Endothelial cell of umbilical vein (primary cell): Measurements from ENCODE around the gene ABLIM2. TPM values are rescaled to one million over a fixed set of nuclear protein-coding genes. Genes with fewer than 3 reads are reported as not detected.

Source experiments
- BruUV-seq: library from RNA; stranded (reverse); fragments of 400-500 nt; replicated peaks from 2 replicates; lab custom pipeline; 2021; lab: Mats Ljungman, UMichigan
- CTCF ChIA-PET: fragments of 300-600, 350-600 bp; sonication (Branson Sonifier 250); formaldehyde crosslinking; loops from one replicate; lab custom pipeline; 2021; ENCODE audit warnings: antibody characterized with exemption, inconsistent platforms; lab: Charles Lee
- POLR2A ChIA-PET: fragments of 300-600, 350-600 bp; sonication (Branson Sonifier 250); formaldehyde crosslinking; loops from one replicate; lab custom pipeline; 2021; ENCODE audit warnings: antibody characterized with exemption, inconsistent platforms; lab: Charles Lee
- DNase-seq: peaks from one replicate; pipeline ENCODE4 v3.0.0-alpha.2; 2011; ENCODE audit warnings: low read depth, low spot score
- FAIRE-seq: peaks from 2 replicates; lab custom pipeline; 2011; peaks lifted over from hg19 to GRCh38; lab: Jason Lieb, UNC
- H2AFZ ChIP-seq: 2 replicates; pipeline ENCODE4 v1.6.0; 2012; ENCODE audit warnings: low read depth, low read length, control low read depth, inconsistent platforms
- H3K27ac ChIP-seq: 2 replicates; pipeline ENCODE4 v1.5.1; 2011; ENCODE audit warnings: low read depth, mild to moderate bottlenecking, control low read depth, low read length, moderate library complexity; ENCODE audit not compliant: insufficient read depth
- H3K27me3 ChIP-seq, 2 experiments: 2 replicates each; pipeline versions ENCODE4 v1.6.0 to v1.6.1; 2011; ENCODE audit warnings: low read length in 2 of 2, mixed read lengths in 1 of 2; ENCODE audit not compliant: control insufficient read depth in 2 of 2, insufficient read depth in 2 of 2
- H3K36me3 ChIP-seq, 2 experiments: 2 replicates in 1 of 2; 3 replicates in 1 of 2; pipeline ENCODE4 v1.5.1; 2011; ENCODE audit warnings: low read length in 2 of 2, mild to moderate bottlenecking in 1 of 2, moderate library complexity in 1 of 2; ENCODE audit not compliant: control insufficient read depth in 2 of 2, insufficient read depth in 2 of 2; ENCODE audit errors: extremely low read depth in 1 of 2
- H3K4me1 ChIP-seq: 3 replicates; pipeline ENCODE4 v1.5.1; 2011; ENCODE audit warnings: mild to moderate bottlenecking, low read length; ENCODE audit not compliant: control insufficient read depth, insufficient read depth; ENCODE audit errors: extremely low read depth
- H3K4me2 ChIP-seq: 2 replicates; pipeline ENCODE4 v1.6.1; 2011; ENCODE audit warnings: low read length, control low read depth, mixed read lengths; ENCODE audit not compliant: insufficient read depth
- H3K4me3 ChIP-seq, 3 experiments: fragments of 200-600 bp in 1 of 3; sonication (generic), shearing (Covaris generic) in 1 of 3; replicated peaks in 1 of 3; 2 replicates each; pipeline ENCODE4 v1.5.1; 2011 to 2016; ENCODE audit warnings: control low read depth in 3 of 3, low read length in 3 of 3, mild to moderate bottlenecking in 2 of 3, inconsistent platforms in 1 of 3, low read depth in 1 of 3, moderate library complexity in 1 of 3; ENCODE audit not compliant: insufficient read depth in 1 of 3
- H3K79me2 ChIP-seq: 2 replicates; pipeline ENCODE4 v1.6.0; 2012; ENCODE audit warnings: low read length, inconsistent platforms; ENCODE audit not compliant: control insufficient read depth, insufficient read depth
- H3K9ac ChIP-seq: replicated peaks from 2 replicates; pipeline ENCODE3; 2011; ENCODE audit warnings: low read length, control low read depth; ENCODE audit not compliant: insufficient read depth; ENCODE audit errors: extremely low read depth
- H3K9me1 ChIP-seq: replicated peaks from 3 replicates; pipeline ENCODE4 v1.6.0; 2011; ENCODE audit warnings: mild to moderate bottlenecking, low read length; ENCODE audit not compliant: control insufficient read depth, insufficient read depth; ENCODE audit errors: extremely low read depth
- H3K9me3 ChIP-seq: replicated peaks from 2 replicates; pipeline ENCODE4 v1.5.1; 2012; ENCODE audit warnings: low read length, inconsistent platforms; ENCODE audit not compliant: control insufficient read depth, insufficient read depth
- H4K20me1 ChIP-seq: replicated peaks from 2 replicates; pipeline ENCODE3; 2011; ENCODE audit warnings: mild to moderate bottlenecking, low read length; ENCODE audit not compliant: control insufficient read depth, insufficient read depth; ENCODE audit errors: extremely low read depth
- CTCF ChIP-seq, 2 donors: IDR thresholded peaks; 1 replicate in 1 of 2; 2 replicates in 1 of 2; pipeline ENCODE4 v1.5.1; 2011; ENCODE audit warnings: low read length in 2 of 2, mild to moderate bottlenecking in 2 of 2, moderate library complexity in 2 of 2, control low read depth in 1 of 2, inconsistent platforms in 1 of 2, low read depth in 1 of 2; ENCODE audit not compliant: insufficient read depth in 1 of 2; ENCODE audit errors: extremely low read depth in 1 of 2
- EZH2 ChIP-seq: IDR thresholded peaks from 2 replicates; pipeline ENCODE4 v1.6.1; 2012; ENCODE audit warnings: borderline replicate concordance, low read depth, mild to moderate bottlenecking, moderate library complexity, low read length, inconsistent platforms; ENCODE audit not compliant: severe bottlenecking
- FOS ChIP-seq: IDR thresholded peaks from 2 replicates; pipeline ENCODE4 v1.6.1; 2011; ENCODE audit warnings: mild to moderate bottlenecking, low read length, moderate library complexity, borderline replicate concordance; ENCODE audit not compliant: insufficient read depth
- POLR2AphosphoS5 ChIP-seq: IDR thresholded peaks from 2 replicates; pipeline ENCODE4 v1.6.1; 2012; ENCODE audit warnings: low read depth, mild to moderate bottlenecking, control low read depth, low read length, moderate library complexity; ENCODE audit not compliant: insufficient read depth
- dilution Hi-C: fragments of 300-500 bp; cut with MboI; formaldehyde crosslinking; loops from one replicate; pipeline ENCODE4 v1.15.0; 2019; ENCODE audit warnings: low sequenced_read_pairs; ENCODE audit not compliant: extremely low pct_ligation_motif_present
- intact Hi-C: fragments of 100-400 bp; cut with micrococcal nuclease; formaldehyde crosslinking; loops from one replicate; pipeline ENCODE4 v1.10.0; 2022
- polyA plus RNA-seq, 4 experiments: library from polyadenylated mRNA; depleted of rRNA in 3 of 4; stranded (reverse) in 3 of 4; unstranded in 1 of 4; fragments of >200 nt; gene quantifications; 2 replicates each; pipeline versions ENCODE4 v1.2.1 to v1.2.3, GENCODE V29; 2011 to 2012; ENCODE audit warnings: missing spikeins in 1 of 4
- total RNA-seq: library from RNA; stranded (reverse); gene quantifications from 2 replicates; pipeline ENCODE4 v1.2.3, GENCODE V29; 2021

ABLIM2 gene
- total and polyA plus RNA-seq, 2 donors (not counting 3 experiments of a cell fraction or from before 2014, with no cell fraction given), result 0.28 to 0.66 TPM

DNA sequence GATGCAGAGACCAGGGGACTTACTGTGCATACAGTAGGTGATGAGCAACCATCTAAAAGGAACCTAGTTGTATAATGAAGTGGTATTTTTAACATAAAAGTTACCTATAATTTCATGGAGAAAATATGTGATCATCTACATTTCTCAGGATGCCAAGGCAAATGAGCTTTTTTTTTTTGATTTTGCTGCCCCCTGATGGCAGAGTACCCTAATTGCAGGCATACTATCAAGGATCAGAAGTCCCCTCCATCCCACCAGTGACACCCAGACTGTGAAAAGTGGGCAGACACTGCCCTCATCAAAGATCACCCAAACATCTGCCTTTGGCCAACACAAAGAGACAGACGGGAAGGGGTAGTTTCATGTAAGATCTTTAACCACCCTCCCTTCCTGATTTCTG is 9.6 kb upstream of the ABLIM2 start:
- Histone ChIP-seq H2AFZ (no peak overlapping the region), H3K27me3 (peaks cover 0 to 4% of the 10 kb centered on the region in 2 experiments), H3K27ac (no peak overlapping the region), H3K9ac (no peak overlapping the region), H4K20me1 (no peaks in the 10 kb centered on the region), H3K79me2 (no peaks in the 10 kb centered on the region), H3K4me2 (no peak overlapping the region), H3K4me1 (no peaks in the 10 kb centered on the region), H3K4me3 (no peak overlapping the region), H3K9me1 (no peaks in the 10 kb centered on the region), H3K36me3 (no peaks in the 10 kb centered on the region), H3K9me3 (no peaks in the 10 kb centered on the region)
- intact Hi-C loops, result no loop called here
- POLR2A ChIA-PET, result no interaction called here
- no TSS peak for BruUV-seq
- FAIRE-seq (no peak), DNase-seq (no peak)
- peak; percentile 30 to 45 for TF ChIP-seq CTCF (IDR thresholded peaks at IDR 0.05; ENCODE audit: extremely low read depth in 1 of 2, insufficient read depth in 1 of 2, low read depth in 1 of 2, low read length in 2 of 2)
- no peak for TF ChIP-seq EZH2
- dilution Hi-C loops, result no loop called here
- CTCF ChIA-PET, result interaction anchor here (1.0 to 2.7 kb wide), 2 partner anchors 9 to 11 kb away, joined by 3 to 15 read pairs; no protein-coding TSS in a partner anchor

- dilution Hi-C loops (no loop called here), intact Hi-C loops (no loop called here)
- H2AFZ ChIP-seq, result no peak overlapping the region
- H3K4me2 ChIP-seq, result no peak overlapping the region
- POLR2A ChIA-PET, result interaction anchor here (0.7 kb wide), 1 partner anchor 8 kb away, joined by 3 read pairs; no protein-coding TSS in a partner anchor
- no peaks in the 10 kb centered on the region for H4K20me1 ChIP-seq
- no peaks in the 10 kb centered on the region for H3K4me1 ChIP-seq
- FAIRE-seq (no peak), DNase-seq (no peak)
- no peaks in the 10 kb centered on the region for H3K9me1 ChIP-seq
- CTCF ChIA-PET, result interaction anchor here (0.8 to 2.7 kb wide), 3 partner anchors 9 to 47 kb away, joined by 3 to 15 read pairs (median 3); no protein-coding TSS in a partner anchor
- H3K9me3 ChIP-seq, result no peaks in the 10 kb centered on the region
- no peak overlapping the region for H3K27ac ChIP-seq
- H3K9ac ChIP-seq, result no peak overlapping the region
- H3K4me3 ChIP-seq, result no peak overlapping the region
- BruUV-seq, result no TSS peak
- TF ChIP-seq POLR2AphosphoS5 (no peak), FOS (no peak), EZH2 (no peak)
- no peaks in the 10 kb centered on the region for H3K36me3 ChIP-seq
- H3K27me3 ChIP-seq, result peaks cover 0 to 4% of the 10 kb centered on the region in 2 experiments
- no peaks in the 10 kb centered on the region for H3K79me2 ChIP-seq
Measured at GRCh38 chr4:8167815-8168214, 9.2 kb upstream of the ABLIM2 start.
